HG02678 (cell line): ENCODE results near the gene ZNF709.
A peak's percentile ranks its signal among the peaks of the same experiment; 100 is the strongest.
"Not testable (repeated sequence)": the region's sequence is repeated elsewhere in the genome, so short reads cannot be mapped to it uniquely, and the experiment has no call there.

ENCODE experiments used
- ATAC-seq: cut with Tn5 transposase; IDR thresholded peaks from one replicate; pipeline ENCODE4 v1.9.1; 2021; ENCODE audit warnings: mild to moderate bottlenecking, moderate library complexity; ENCODE audit not compliant: unreplicated experiment

ZNF709 gene

GRCh38 chr19:12453495-12453894, 31.1 kb downstream of the ZNF709 start:
- ATAC-seq = no peak

- no peak for ATAC-seq
These were observed 33.8 kb downstream of the ZNF709 start for GRCh38 chr19:12450844-12451243.

- no peak for ATAC-seq
These were observed 35.8 kb downstream of the ZNF709 start for GRCh38 chr19:12448808-12449207.

- ATAC-seq = peak; percentile 94
These were observed 43.9 kb downstream of the ZNF709 start, which contains the start of gene ZNF443 for GRCh38 chr19:12440541-12441316. Gene ZNF443, minus strand, starts transcription at chr19:12441021. Its CDS starts 107 bp downstream, at chr19:12440914.

GRCh38 chr19:12439686-12440540, 44.7 kb downstream of the ZNF709 start:
- ATAC-seq = peak; percentile 39

GRCh38 chr19:12430726-12431299, 53.8 kb downstream of the ZNF709 start:
- ATAC-seq = not testable (repeated sequence)

GRCh38 chr19:12425888-12426274, 58.7 kb downstream of the ZNF709 start:
- ATAC-seq = no peak

GRCh38 chr19:12425236-12425887, 59.3 kb downstream of the ZNF709 start:
- no peak for ATAC-seq

GRCh38 chr19:12417273-12417672, 67.3 kb downstream of the ZNF709 start:
- ATAC-seq = not testable (repeated sequence)

- no peak for ATAC-seq
These were observed 72.7 kb downstream of the ZNF709 start for GRCh38 chr19:12411893-12412292.
